HEK293 (cell line): ENCODE measurements around the gene ZFP92.

Experiments
- CTCF ChIA-PET: fragments of 350-600 bp; formaldehyde crosslinking; extraction: SDS; loops from one replicate; lab custom pipeline; 2021; ENCODE audit warnings: antibody characterized with exemption; lab: Yijun Ruan, JAX
- POLR2A ChIA-PET: fragments of 300-600 bp; formaldehyde crosslinking; extraction: SDS; loops from one replicate; lab custom pipeline; 2020; ENCODE audit warnings: antibody characterized with exemption, inconsistent platforms; lab: Yijun Ruan, JAX
- H3K27ac ChIP-seq: fragments of 200-500 bp; sonication (Bioruptor generic); 2 replicates; pipeline ENCODE4 v1.5.1; 2014; ENCODE audit warnings: low read depth, low read length, control low read depth, inconsistent platforms; ENCODE audit errors: extremely low read depth
- H3K36me3 ChIP-seq, 2 experiments: fragments of 200-500 bp in 1 of 2; sonication (Bioruptor generic) in 1 of 2; 1 replicate in 1 of 2; 2 replicates in 1 of 2; pipeline ENCODE4 v1.5.1; 2014 to 2017; ENCODE audit warnings: inconsistent platforms in 2 of 2, low read length in 2 of 2; ENCODE audit not compliant: control insufficient read depth in 2 of 2, insufficient read depth in 1 of 2
- H3K4me1 ChIP-seq: fragments of 200-500 bp; sonication (Bioruptor generic); 2 replicates; pipeline ENCODE4 v1.5.1; 2014; ENCODE audit warnings: mild to moderate bottlenecking, low read length, inconsistent platforms; ENCODE audit not compliant: control insufficient read depth, insufficient read depth
- H3K4me3 ChIP-seq: 2 replicates; pipeline ENCODE4 v1.5.1; 2011; ENCODE audit warnings: low read depth, mild to moderate bottlenecking, control low read depth, low read length, moderate library complexity
- H3K9me3 ChIP-seq: fragments of 200-500 bp; sonication (Bioruptor generic); 2 replicates; pipeline ENCODE4 v1.5.1; 2014; ENCODE audit warnings: low read depth, low read length, inconsistent platforms; ENCODE audit not compliant: control insufficient read depth, insufficient read depth
- EGR2 ChIP-seq: fragments of 450-650 bp; formaldehyde crosslinking; IDR thresholded peaks from 2 replicates; pipeline ENCODE4 v1.5.1; 2016; ENCODE audit warnings: low read depth, missing biosample characterization, missing genetic modification characterization
- HOXD13 ChIP-seq: sonication (generic); formaldehyde crosslinking; IDR thresholded peaks from 2 replicates; pipeline ENCODE4 v1.8.0; 2022; ENCODE audit warnings: missing genetic modification reagents, borderline replicate concordance
- IKZF3 ChIP-seq: fragments of 450-650 bp; IDR thresholded peaks from 2 replicates; pipeline ENCODE4 v1.5.0; 2018; ENCODE audit warnings: missing biosample characterization, mild to moderate bottlenecking, missing genetic modification characterization, moderate library complexity
- MYNN ChIP-seq: fragments of 450-650 bp; formaldehyde crosslinking; IDR thresholded peaks from 2 replicates; pipeline ENCODE4 v1.5.1; 2016; ENCODE audit warnings: missing biosample characterization, missing genetic modification characterization, borderline replicate concordance
- PRDM6 ChIP-seq: fragments of 450-650 bp; formaldehyde crosslinking; IDR thresholded peaks from 2 replicates; pipeline ENCODE4 v1.5.1; 2017; ENCODE audit warnings: missing biosample characterization, missing genetic modification characterization
- SETDB1 ChIP-seq: IDR thresholded peaks from one replicate; pipeline ENCODE4 v1.6.1; 2017; ENCODE audit warnings: mild to moderate bottlenecking, low read length, moderate library complexity, mixed read lengths; ENCODE audit not compliant: insufficient read length
- YY2 ChIP-seq: fragments of 450-650 bp; formaldehyde crosslinking; IDR thresholded peaks from 2 replicates; pipeline ENCODE4 v1.5.1; 2016; ENCODE audit warnings: missing biosample characterization, missing genetic modification characterization
- ZFP3 ChIP-seq: fragments of 450-650 bp; formaldehyde crosslinking; IDR thresholded peaks from 2 replicates; pipeline ENCODE4 v1.5.1; 2016; ENCODE audit warnings: low read depth, missing biosample characterization, missing genetic modification characterization
- ZIC2 ChIP-seq: fragments of 450-650 bp; formaldehyde crosslinking; IDR thresholded peaks from 2 replicates; pipeline ENCODE4 v1.5.1; 2016; ENCODE audit warnings: missing biosample characterization, missing genetic modification characterization
- ZNF112 ChIP-seq: fragments of 450-650 bp; formaldehyde crosslinking; IDR thresholded peaks from 2 replicates; pipeline ENCODE4 v1.5.0; 2017; ENCODE audit warnings: missing biosample characterization, missing genetic modification characterization
- ZNF140 ChIP-seq: fragments of 450-650 bp; formaldehyde crosslinking; IDR thresholded peaks from 2 replicates; pipeline ENCODE4 v1.5.1; 2016; ENCODE audit warnings: missing biosample characterization, missing genetic modification characterization
- ZNF157 ChIP-seq: fragments of 450-650 bp; formaldehyde crosslinking; IDR thresholded peaks from 2 replicates; pipeline ENCODE4 v1.5.1; 2016; ENCODE audit warnings: missing biosample characterization, missing genetic modification characterization
- ZNF18 ChIP-seq: fragments of 450-650 bp; formaldehyde crosslinking; IDR thresholded peaks from 2 replicates; pipeline ENCODE4 v1.5.1; 2016; ENCODE audit warnings: missing biosample characterization, missing genetic modification characterization
- ZNF24 ChIP-seq: fragments of 450-650 bp; formaldehyde crosslinking; IDR thresholded peaks from 2 replicates; pipeline ENCODE4 v1.5.1; 2016; ENCODE audit warnings: missing biosample characterization, missing genetic modification characterization
- ZNF311 ChIP-seq: fragments of 450-650 bp; formaldehyde crosslinking; IDR thresholded peaks from 2 replicates; pipeline ENCODE4 v1.5.1; 2017; ENCODE audit warnings: missing biosample characterization, missing genetic modification characterization, borderline replicate concordance
- ZNF529 ChIP-seq: fragments of 450-650 bp; formaldehyde crosslinking; IDR thresholded peaks from 2 replicates; pipeline ENCODE4 v1.5.1; 2017; ENCODE audit warnings: missing genetic modification characterization, missing biosample characterization; ENCODE audit not compliant: insufficient replicate concordance
- ZNF558 ChIP-seq: fragments of 450-650 bp; formaldehyde crosslinking; IDR thresholded peaks from 2 replicates; pipeline ENCODE4 v1.5.1; 2016; ENCODE audit warnings: missing biosample characterization, missing genetic modification characterization
- ZNF580 ChIP-seq: fragments of 450-650 bp; formaldehyde crosslinking; IDR thresholded peaks from 2 replicates; pipeline ENCODE4 v1.5.1; 2016; ENCODE audit warnings: missing biosample characterization, missing genetic modification characterization
- ZNF623 ChIP-seq: fragments of 450-650 bp; formaldehyde crosslinking; IDR thresholded peaks from 2 replicates; pipeline ENCODE4 v1.5.1; 2016; ENCODE audit warnings: missing biosample characterization, missing genetic modification characterization
- TF ChIP-seq, protein P1 (sequence below): fragments of 450-650 bp; formaldehyde crosslinking; IDR thresholded peaks from 2 replicates; pipeline ENCODE4 v1.5.1; 2016; ENCODE audit warnings: missing biosample characterization, missing genetic modification characterization
- TF ChIP-seq, protein P2 (sequence below): fragments of 450-650 bp; formaldehyde crosslinking; IDR thresholded peaks from 2 replicates; pipeline ENCODE4 v1.5.1; 2016; ENCODE audit warnings: missing biosample characterization, missing genetic modification characterization

Gene ZFP92

GRCh38 chrX:153406011-153406410, 5.3 kb upstream of the ZFP92 start:
- H3K27ac ChIP-seq = no peak overlapping the region
- CTCF ChIA-PET = interaction anchor here (0.6 to 1.3 kb wide), 3 partner anchors 11 to 511 kb away, joined by 3 to 6 read pairs (median 3); no protein-coding TSS in a partner anchor
- TF ChIP-seq PRDM6 (tag by site-specific recombination) = no peak
- TF ChIP-seq, protein P1, sequence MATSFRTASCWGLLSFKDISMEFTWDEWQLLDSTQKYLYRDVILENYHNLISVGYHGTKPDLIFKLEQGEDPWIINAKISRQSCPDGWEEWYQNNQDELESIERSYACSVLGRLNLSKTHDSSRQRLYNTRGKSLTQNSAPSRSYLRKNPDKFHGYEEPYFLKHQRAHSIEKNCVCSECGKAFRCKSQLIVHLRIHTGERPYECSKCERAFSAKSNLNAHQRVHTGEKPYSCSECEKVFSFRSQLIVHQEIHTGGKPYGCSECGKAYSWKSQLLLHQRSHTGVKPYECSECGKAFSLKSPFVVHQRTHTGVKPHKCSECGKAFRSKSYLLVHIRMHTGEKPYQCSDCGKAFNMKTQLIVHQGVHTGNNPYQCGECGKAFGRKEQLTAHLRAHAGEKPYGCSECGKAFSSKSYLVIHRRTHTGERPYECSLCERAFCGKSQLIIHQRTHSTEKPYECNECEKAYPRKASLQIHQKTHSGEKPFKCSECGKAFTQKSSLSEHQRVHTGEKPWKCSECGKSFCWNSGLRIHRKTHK = no peak
- TF ChIP-seq ZNF311 (tag by site-specific recombination) = no peak
- no peak for TF ChIP-seq ZNF580 (tag by site-specific recombination)
- no peak for TF ChIP-seq IKZF3 (tag by site-specific recombination)
- TF ChIP-seq HOXD13 (CRISPR knock-in tag) = no peak
- no peak for TF ChIP-seq EGR2
- TF ChIP-seq ZNF529 (tag by site-specific recombination) = no peak
- H3K9me3 ChIP-seq = no peaks in the 10 kb centered on the region
- no peaks in the 10 kb centered on the region for H3K4me1 ChIP-seq
- POLR2A ChIA-PET = no interaction called here
- H3K36me3 ChIP-seq = no peaks in the 10 kb centered on the region
- no peak overlapping the region for H3K4me3 ChIP-seq

- Histone ChIP-seq H3K9me3 (no peaks in the 10 kb centered on the region), H3K4me3 (no peak overlapping the region), H3K4me1 (no peaks in the 10 kb centered on the region; the same call in 1 of the 2 replicates), H3K27ac (no peak overlapping the region), H3K36me3 (no peaks in the 10 kb centered on the region)
- TF ChIP-seq ZFP3 (tag by site-specific recombination) (no peak), SETDB1 (no peak), ZNF24 (tag by site-specific recombination) (no peak), ZNF140 (tag by site-specific recombination) (no peak), ZNF558 (tag by site-specific recombination) (no peak), MYNN (no peak), ZIC2 (tag by site-specific recombination) (no peak), ZNF112 (tag by site-specific recombination) (no peak), ZNF157 (tag by site-specific recombination) (no peak), ZNF18 (no peak), YY2 (tag by site-specific recombination) (no peak), HOXD13 (CRISPR knock-in tag) (no peak), ZNF623 (tag by site-specific recombination) (no peak)
- TF ChIP-seq, protein P2, sequence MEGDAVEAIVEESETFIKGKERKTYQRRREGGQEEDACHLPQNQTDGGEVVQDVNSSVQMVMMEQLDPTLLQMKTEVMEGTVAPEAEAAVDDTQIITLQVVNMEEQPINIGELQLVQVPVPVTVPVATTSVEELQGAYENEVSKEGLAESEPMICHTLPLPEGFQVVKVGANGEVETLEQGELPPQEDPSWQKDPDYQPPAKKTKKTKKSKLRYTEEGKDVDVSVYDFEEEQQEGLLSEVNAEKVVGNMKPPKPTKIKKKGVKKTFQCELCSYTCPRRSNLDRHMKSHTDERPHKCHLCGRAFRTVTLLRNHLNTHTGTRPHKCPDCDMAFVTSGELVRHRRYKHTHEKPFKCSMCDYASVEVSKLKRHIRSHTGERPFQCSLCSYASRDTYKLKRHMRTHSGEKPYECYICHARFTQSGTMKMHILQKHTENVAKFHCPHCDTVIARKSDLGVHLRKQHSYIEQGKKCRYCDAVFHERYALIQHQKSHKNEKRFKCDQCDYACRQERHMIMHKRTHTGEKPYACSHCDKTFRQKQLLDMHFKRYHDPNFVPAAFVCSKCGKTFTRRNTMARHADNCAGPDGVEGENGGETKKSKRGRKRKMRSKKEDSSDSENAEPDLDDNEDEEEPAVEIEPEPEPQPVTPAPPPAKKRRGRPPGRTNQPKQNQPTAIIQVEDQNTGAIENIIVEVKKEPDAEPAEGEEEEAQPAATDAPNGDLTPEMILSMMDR = no peak
- CTCF ChIA-PET = interaction anchor here (0.6 to 1.3 kb wide), 5 partner anchors 10 to 512 kb away, joined by 3 to 6 read pairs (median 3); no protein-coding TSS in a partner anchor
- POLR2A ChIA-PET = no interaction called here
These were observed 4.4 kb upstream of the ZFP92 start for GRCh38 chrX:153406903-153407302.
